Tibial artery (tissue), 4 donors: ENCODE data around the gene PRR23E.

ENCODE experiments used
- DNase-seq, 2 donors: peaks; one replicate each; pipeline ENCODE4 v3.0.0-alpha.2; 2019
- H3K27ac ChIP-seq, 2 donors: fragments of 200-600 bp; sonication (generic) in 1 of 2; 1 replicate in 1 of 2; 2 replicates in 1 of 2; pipeline ENCODE4 v1.5.1; 2018 to 2019; ENCODE audit warnings: mild to moderate bottlenecking in 1 of 2
- H3K27me3 ChIP-seq, 2 donors: fragments of 200-600 bp; sonication (generic) in 1 of 2; one replicate each; pipeline versions ENCODE4 v1.5.1 to v1.6.0; 2016 to 2019
- H3K36me3 ChIP-seq, 3 donors: fragments of 200-600 bp; sonication (generic) in 2 of 3; one replicate each; pipeline ENCODE4 v1.5.1; 2016 to 2019; ENCODE audit warnings: mild to moderate bottlenecking in 2 of 3
- H3K4me1 ChIP-seq, 4 donors: fragments of 200-600 bp; sonication (generic) in 2 of 4; 1 replicate in 3 of 4; 2 replicates in 1 of 4; pipeline ENCODE4 v1.5.1; 2016 to 2019
- H3K4me3 ChIP-seq, 2 donors: fragments of 200-600 bp; sonication (generic) in 1 of 2; 1 replicate in 1 of 2; 2 replicates in 1 of 2; pipeline ENCODE4 v1.5.1; 2018 to 2019; ENCODE audit warnings: mild to moderate bottlenecking in 2 of 2
- H3K9me3 ChIP-seq, 3 donors: fragments of 200-600 bp; sonication (generic) in 1 of 3; one replicate each; pipeline ENCODE4 v1.5.1; 2016 to 2019
- intact Hi-C: fragments of 100-400 bp; cut with DNase I; formaldehyde crosslinking; loops from one replicate; pipeline ENCODE4 v1.15.0; 2023; ENCODE audit warnings: low total_unique reads
- TF ChIP-seq, protein P1 (sequence below), 2 experiments: fragments of 200-600 bp in 1 of 2; fragments of 450-650 bp in 1 of 2; IDR thresholded peaks; one replicate each; pipeline ENCODE4 v1.5.1; 2017 to 2019; ENCODE audit warnings: antibody characterized with exemption in 2 of 2, mild to moderate bottlenecking in 1 of 2, moderate library complexity in 1 of 2

The PRR23E gene

DNA sequence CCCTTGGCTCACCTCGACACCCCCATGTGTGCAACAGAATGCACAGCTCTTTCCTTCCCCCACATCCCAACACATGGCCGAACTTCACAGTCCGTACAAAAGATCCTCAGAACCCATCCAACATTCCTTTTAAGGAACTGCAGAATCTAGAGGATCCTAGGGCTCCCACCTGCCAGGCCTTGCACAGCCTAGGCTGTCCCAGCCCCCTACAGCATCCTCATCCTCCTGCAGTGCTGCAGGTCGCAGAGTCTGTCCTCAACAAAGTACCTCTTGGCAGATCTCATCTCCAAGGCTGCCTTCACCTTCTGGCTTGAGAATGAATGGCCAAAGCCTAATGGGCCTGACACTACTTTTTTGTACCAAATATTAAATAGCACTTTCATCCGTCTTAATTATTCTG lies 19.8 kb downstream of the PRR23E start:
- H3K36me3 ChIP-seq = no peaks in the 10 kb centered on the region
- H3K4me1 ChIP-seq = no peaks in the 10 kb centered on the region
- no peaks in the 10 kb centered on the region for H3K9me3 ChIP-seq
- TF ChIP-seq, protein P1, sequence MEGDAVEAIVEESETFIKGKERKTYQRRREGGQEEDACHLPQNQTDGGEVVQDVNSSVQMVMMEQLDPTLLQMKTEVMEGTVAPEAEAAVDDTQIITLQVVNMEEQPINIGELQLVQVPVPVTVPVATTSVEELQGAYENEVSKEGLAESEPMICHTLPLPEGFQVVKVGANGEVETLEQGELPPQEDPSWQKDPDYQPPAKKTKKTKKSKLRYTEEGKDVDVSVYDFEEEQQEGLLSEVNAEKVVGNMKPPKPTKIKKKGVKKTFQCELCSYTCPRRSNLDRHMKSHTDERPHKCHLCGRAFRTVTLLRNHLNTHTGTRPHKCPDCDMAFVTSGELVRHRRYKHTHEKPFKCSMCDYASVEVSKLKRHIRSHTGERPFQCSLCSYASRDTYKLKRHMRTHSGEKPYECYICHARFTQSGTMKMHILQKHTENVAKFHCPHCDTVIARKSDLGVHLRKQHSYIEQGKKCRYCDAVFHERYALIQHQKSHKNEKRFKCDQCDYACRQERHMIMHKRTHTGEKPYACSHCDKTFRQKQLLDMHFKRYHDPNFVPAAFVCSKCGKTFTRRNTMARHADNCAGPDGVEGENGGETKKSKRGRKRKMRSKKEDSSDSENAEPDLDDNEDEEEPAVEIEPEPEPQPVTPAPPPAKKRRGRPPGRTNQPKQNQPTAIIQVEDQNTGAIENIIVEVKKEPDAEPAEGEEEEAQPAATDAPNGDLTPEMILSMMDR (IDR thresholded peaks at IDR 0.05) = no peak
- H3K27ac ChIP-seq = no peak overlapping the region
- H3K27me3 ChIP-seq = peaks cover 0 to 43% of the 10 kb centered on the region in 2 donors
- intact Hi-C loops = no loop called here
- no peak overlapping the region for H3K4me3 ChIP-seq
- no peak for DNase-seq

DNA sequence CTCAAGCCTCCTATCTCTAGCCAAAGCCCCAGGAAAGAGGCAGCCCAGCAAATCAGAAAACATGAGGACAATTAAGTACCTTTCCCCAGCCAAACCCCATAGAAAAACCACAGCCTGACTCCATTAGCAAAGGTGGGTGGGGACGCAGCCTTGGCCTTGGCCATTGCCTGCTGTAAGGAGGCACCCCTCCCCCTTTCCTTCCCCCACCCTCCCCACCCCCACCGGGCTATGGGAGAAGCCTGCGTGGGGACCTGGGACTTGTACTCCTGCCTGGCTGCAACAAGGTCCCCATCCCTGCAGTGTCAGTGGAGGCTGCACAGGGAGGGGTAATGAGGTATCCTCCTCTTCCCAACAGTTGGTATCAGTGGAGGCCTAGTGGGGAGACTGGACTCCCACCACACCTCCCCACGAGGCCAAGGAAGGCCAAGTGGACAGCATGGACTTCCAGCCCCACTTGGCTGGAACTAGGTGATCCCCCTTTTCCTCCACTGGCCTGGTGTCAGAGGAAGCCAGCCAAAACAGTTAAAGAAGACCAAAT lies 20.5 kb downstream of the PRR23E start:
- peaks cover 0 to 40% of the 10 kb centered on the region in 2 donors for H3K27me3 ChIP-seq
- TF ChIP-seq, protein P1 (IDR thresholded peaks at IDR 0.05) = no peak
- H3K9me3 ChIP-seq = no peaks in the 10 kb centered on the region
- H3K4me1 ChIP-seq = no peaks in the 10 kb centered on the region
- H3K27ac ChIP-seq = no peak overlapping the region
- H3K4me3 ChIP-seq = no peak overlapping the region
- intact Hi-C loops = no loop called here
- peak in 1 of 2 donors; percentile 7 for DNase-seq
- H3K36me3 ChIP-seq = no peaks in the 10 kb centered on the region

DNA sequence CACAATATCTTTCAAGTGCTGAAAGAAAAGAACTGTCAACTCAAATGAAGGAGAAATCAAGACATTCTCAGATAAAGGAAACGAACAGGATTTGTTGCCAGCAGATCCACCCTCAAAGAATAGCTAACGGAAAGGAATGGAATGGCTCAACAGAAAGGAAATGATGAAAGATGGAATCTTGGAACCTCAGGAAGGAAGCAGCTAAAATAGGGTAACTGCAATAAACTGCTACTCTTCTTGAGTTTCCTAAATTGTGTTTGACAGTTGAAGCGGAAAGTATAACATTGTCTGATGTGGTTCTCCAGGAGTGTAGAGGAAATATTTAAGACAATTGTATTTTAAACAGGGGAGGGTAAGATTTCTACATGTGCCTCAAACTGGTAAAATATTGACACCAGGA lies 22.0 kb downstream of the PRR23E start:
- no peak overlapping the region for H3K27ac ChIP-seq
- intact Hi-C loops = no loop called here
- no peaks in the 10 kb centered on the region for H3K36me3 ChIP-seq
- TF ChIP-seq, protein P1 (IDR thresholded peaks at IDR 0.05) = no peak
- no peaks in the 10 kb centered on the region for H3K9me3 ChIP-seq
- no peak overlapping the region for H3K4me3 ChIP-seq
- peaks cover 0 to 31% of the 10 kb centered on the region in 2 donors for H3K27me3 ChIP-seq
- peak in 1 of 2 donors; percentile 2 for DNase-seq
- H3K4me1 ChIP-seq = no peaks in the 10 kb centered on the region

DNA sequence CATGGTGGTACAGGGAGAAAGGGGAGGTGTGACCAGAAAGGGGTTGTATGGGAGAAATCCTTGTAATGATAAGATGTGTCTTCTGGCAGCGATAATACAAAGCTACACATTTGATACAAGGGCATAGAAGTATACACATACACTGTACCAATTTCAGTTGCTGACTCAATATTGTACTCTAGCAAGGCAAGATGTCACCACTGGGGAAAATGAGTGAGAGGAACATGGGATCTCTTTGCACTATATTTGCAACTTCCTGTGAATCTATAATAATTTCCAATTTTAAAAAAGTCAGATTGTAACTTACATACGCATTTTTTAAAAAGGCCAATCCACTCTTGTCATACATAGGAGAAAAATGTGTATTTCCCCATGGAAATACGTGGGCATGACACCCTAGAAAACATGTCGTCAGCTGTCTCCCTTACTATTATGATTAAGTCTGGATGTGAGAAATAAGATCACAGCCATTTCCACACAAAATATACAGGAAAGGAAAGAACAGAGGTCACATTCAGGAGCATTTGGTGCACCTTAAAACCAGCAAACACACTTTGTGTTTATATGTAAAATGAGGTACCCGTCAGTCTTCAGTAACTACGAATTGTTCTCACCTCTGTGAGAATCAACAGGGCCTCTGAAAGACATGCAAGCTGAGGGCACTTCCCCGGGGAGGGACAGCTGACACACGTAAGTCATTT lies 22.9 kb downstream of the PRR23E start:
- no peaks in the 10 kb centered on the region for H3K9me3 ChIP-seq
- DNase-seq = no peak
- H3K4me1 ChIP-seq = peaks cover 0 to 7% (median 1%) of the 10 kb centered on the region in 4 donors
- H3K36me3 ChIP-seq = no peaks in the 10 kb centered on the region
- H3K4me3 ChIP-seq = no peak overlapping the region
- intact Hi-C loops = no loop called here
- H3K27ac ChIP-seq = no peak overlapping the region
- TF ChIP-seq, protein P1 (IDR thresholded peaks at IDR 0.05) = no peak
- peaks cover 0 to 24% of the 10 kb centered on the region in 2 donors for H3K27me3 ChIP-seq

DNA sequence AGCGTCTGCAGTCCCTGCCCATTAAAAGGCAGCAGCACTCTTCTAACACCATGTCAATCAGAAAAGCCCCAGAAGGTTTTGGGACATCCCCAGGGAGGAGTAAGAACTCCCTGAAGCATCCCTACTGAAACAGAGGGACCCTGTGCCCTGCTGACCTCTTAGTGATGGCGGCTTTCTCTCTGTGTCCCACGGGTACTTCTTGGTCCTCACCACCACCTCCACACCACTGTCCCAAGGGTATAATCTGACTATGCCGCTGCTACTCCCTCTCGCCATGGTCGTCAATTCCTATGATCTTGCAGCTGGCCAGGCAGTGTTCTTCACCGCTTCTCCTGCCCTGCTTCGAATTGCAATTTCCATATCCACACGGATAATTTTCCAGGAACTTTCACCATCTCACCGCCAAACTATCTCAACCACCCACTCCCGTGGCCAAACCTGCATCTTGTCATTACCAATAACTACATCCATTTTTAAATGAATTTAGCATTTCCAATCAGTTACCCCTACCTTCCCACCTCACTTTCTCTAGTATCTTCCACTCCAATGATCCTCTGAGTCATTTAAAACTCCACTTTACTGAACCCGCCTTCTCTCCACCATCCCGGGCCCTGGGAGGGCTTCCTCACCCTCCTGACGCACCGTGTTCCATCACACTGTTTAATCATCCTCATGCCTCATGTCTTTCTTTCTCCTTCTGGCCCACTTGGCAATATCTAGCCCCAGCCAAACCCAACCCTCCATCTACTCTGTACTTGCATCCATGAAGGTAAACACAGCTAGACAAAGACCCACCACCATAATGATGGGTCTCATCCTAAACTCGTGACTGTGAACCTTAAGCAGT lies 23.7 kb downstream of the PRR23E start:
- Histone ChIP-seq H3K27ac (no peak overlapping the region), H3K27me3 (peaks cover 0 to 25% of the 10 kb centered on the region in 2 donors), H3K4me3 (no peak overlapping the region), H3K4me1 (peaks cover 0 to 9% (median 1%) of the 10 kb centered on the region in 4 donors), H3K9me3 (no peaks in the 10 kb centered on the region), H3K36me3 (no peaks in the 10 kb centered on the region)
- peak in 1 of 2 donors; percentile 9 for DNase-seq
- TF ChIP-seq, protein P1 (IDR thresholded peaks at IDR 0.05) = no peak
- intact Hi-C loops = no loop called here
